Sigmoid colon (tissue), 4 donors: ENCODE results near the gene PARP3.

Experiments
- EP300 ChIP-seq, 4 donors: sonication (generic); formaldehyde crosslinking; IDR thresholded peaks; one replicate each; pipeline ENCODE4 v1.6.1; 2017; ENCODE audit warnings: antibody characterized with exemption in 4 of 4
- POLR2A ChIP-seq, 2 donors: fragments of 450-650 bp; IDR thresholded peaks; one replicate each; pipeline ENCODE4 v1.6.1; 2016; ENCODE audit warnings: antibody characterized with exemption in 2 of 2, mild to moderate bottlenecking in 2 of 2, moderate library complexity in 2 of 2
- POLR2AphosphoS5 ChIP-seq, 4 donors: sonication (generic); formaldehyde crosslinking; IDR thresholded peaks; one replicate each; pipeline ENCODE4 v1.6.1; 2017; ENCODE audit warnings: antibody characterized with exemption in 4 of 4
- TF ChIP-seq, protein P1 (sequence below), 4 experiments: fragments of 450-650 bp in 3 of 4; fragments of 200-600 bp in 1 of 4; IDR thresholded peaks; one replicate each; pipeline ENCODE4 v1.5.1; 2016 to 2019; ENCODE audit warnings: antibody characterized with exemption in 4 of 4, mild to moderate bottlenecking in 3 of 4, moderate library complexity in 2 of 4

GRCh38 chr3:51975852-51976549 is 33.8 kb downstream of the PARP3 start:
- TF ChIP-seq POLR2A (IDR thresholded peaks at IDR 0.05): no peak
- TF ChIP-seq, protein P1, sequence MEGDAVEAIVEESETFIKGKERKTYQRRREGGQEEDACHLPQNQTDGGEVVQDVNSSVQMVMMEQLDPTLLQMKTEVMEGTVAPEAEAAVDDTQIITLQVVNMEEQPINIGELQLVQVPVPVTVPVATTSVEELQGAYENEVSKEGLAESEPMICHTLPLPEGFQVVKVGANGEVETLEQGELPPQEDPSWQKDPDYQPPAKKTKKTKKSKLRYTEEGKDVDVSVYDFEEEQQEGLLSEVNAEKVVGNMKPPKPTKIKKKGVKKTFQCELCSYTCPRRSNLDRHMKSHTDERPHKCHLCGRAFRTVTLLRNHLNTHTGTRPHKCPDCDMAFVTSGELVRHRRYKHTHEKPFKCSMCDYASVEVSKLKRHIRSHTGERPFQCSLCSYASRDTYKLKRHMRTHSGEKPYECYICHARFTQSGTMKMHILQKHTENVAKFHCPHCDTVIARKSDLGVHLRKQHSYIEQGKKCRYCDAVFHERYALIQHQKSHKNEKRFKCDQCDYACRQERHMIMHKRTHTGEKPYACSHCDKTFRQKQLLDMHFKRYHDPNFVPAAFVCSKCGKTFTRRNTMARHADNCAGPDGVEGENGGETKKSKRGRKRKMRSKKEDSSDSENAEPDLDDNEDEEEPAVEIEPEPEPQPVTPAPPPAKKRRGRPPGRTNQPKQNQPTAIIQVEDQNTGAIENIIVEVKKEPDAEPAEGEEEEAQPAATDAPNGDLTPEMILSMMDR (IDR thresholded peaks at IDR 0.05): no peak
- no peak for TF ChIP-seq POLR2AphosphoS5 (IDR thresholded peaks at IDR 0.05)
- TF ChIP-seq EP300 (IDR thresholded peaks at IDR 0.05): no peak
